Measurements from ENCODE around the gene WFDC1. TPM values are rescaled to one million over a fixed set of nuclear protein-coding genes. Genes with fewer than 3 reads are reported as not detected.

WFDC1 gene
- total and polyA plus RNA-seq, 4 donors: 6.5 to 14.8 (median 11.4) TPM

DNA sequence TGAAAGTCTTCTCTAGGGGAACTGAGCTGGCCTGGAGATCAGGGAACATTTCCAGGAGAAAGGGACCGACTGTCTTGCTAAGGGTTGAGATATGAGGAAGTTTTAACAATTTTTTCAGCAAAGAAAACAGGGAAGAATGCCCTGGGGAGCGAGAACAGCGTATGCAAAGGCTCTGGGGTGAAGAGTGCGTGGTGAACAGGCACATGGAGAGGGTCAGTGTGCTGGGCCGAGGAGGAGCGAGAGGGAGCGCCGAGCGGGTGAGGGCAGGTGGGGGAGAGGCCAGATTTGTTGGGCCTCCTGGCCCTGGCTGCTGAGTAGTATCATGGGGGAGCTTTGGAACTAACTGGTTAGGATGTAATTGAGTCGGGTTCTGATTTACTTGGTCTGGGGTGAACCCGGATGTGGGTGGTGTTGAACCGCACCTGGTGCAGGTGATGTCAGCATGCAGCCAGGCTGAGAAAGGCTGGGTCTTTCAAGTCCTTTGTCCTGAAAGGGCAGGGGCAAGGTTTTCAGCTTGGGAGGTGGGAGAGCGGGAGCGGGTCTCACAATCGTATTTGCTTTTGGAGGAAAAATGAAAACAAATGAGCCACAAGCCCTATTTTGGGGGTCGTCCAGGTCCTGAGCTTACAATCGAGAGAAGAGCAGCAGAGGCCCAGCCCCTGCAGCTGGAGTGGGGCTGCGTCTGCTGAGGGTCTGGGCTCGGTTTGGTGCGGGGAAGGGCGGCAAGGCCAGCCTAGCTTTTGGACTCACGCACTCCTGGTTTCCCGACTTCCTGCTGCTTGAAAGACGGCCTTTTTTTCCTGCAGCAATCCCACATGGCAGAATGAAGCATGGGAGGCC lies 11.1 kb upstream of the WFDC1 start:
- Histone ChIP-seq H3K9me3 (ENCODE audit: control insufficient read depth in 4 of 4, insufficient read depth in 3 of 4, low read length in 3 of 4) (peaks cover 0 to 3% (median 0%) of the 10 kb centered on the region in 4 donors), H3K36me3 (ENCODE audit: control insufficient read depth in 4 of 4, insufficient read depth in 4 of 4, low read length in 4 of 4) (no peaks in the 10 kb centered on the region), H3K27me3 (ENCODE audit: control insufficient read depth in 3 of 3, insufficient read depth in 3 of 3, low read length in 2 of 3) (no peaks in the 10 kb centered on the region), H3K4me3 (no peak overlapping the region), H3K9ac (ENCODE audit: insufficient read depth in 1 of 2, low read length in 2 of 2) (no peak overlapping the region), H3K27ac (ENCODE audit: low read depth in 1 of 2, low read length in 1 of 2) (peak overlapping the region in 1 of 2 donors; percentile 50), H3K4me1 (ENCODE audit: control insufficient read depth in 5 of 5, insufficient read depth in 5 of 5, low read length in 5 of 5) (peaks cover 0 to 24% (median 8%) of the 10 kb centered on the region in 5 donors)
- TF ChIP-seq, protein P1, sequence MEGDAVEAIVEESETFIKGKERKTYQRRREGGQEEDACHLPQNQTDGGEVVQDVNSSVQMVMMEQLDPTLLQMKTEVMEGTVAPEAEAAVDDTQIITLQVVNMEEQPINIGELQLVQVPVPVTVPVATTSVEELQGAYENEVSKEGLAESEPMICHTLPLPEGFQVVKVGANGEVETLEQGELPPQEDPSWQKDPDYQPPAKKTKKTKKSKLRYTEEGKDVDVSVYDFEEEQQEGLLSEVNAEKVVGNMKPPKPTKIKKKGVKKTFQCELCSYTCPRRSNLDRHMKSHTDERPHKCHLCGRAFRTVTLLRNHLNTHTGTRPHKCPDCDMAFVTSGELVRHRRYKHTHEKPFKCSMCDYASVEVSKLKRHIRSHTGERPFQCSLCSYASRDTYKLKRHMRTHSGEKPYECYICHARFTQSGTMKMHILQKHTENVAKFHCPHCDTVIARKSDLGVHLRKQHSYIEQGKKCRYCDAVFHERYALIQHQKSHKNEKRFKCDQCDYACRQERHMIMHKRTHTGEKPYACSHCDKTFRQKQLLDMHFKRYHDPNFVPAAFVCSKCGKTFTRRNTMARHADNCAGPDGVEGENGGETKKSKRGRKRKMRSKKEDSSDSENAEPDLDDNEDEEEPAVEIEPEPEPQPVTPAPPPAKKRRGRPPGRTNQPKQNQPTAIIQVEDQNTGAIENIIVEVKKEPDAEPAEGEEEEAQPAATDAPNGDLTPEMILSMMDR (IDR thresholded peaks at IDR 0.05; ENCODE audit: control extremely low read depth, extremely low read depth): no peak
- DNase-seq (peak in 1 of 3 donors; percentile 42), ATAC-seq (ENCODE audit: insufficient read depth, low FRiP score) (no peak)
- WGBS, 2 donors: 78 to 80% methylated on average over 24 of the region's 24 CpGs

DNA sequence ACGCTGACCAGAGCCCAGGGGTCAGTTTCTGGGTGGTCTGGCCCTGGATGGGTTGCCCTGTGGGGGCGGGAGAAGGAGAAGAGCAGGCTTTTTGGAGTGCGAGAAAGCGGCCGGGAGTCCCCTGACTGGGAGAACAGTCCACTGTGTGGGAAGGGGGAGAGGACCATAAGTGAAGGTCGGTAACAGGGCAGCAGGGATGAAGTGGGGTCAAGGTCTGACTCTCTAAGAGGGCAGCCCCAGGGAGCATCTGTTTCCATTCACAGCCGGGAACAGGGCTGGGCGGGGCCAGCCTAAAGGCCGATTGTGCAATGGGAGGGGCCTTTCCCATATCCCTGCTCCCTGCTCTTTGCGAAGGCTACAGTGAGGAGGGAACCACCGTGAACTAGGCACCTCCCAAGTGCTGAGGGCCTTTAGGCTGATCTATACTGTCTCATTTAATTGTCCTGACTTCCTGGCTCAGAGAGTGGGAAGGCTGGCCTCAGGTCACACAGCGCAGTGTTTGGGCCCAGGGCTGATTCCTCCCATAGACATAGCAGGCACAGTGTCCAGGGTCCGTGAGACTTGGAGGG lies 10.4 kb upstream of the WFDC1 start:
- peak; percentile 66 to 79 (median 67) for DNase-seq
- WGBS, 2 donors: 49 to 60% methylated on average over 13 of the region's 13 CpGs

DNA sequence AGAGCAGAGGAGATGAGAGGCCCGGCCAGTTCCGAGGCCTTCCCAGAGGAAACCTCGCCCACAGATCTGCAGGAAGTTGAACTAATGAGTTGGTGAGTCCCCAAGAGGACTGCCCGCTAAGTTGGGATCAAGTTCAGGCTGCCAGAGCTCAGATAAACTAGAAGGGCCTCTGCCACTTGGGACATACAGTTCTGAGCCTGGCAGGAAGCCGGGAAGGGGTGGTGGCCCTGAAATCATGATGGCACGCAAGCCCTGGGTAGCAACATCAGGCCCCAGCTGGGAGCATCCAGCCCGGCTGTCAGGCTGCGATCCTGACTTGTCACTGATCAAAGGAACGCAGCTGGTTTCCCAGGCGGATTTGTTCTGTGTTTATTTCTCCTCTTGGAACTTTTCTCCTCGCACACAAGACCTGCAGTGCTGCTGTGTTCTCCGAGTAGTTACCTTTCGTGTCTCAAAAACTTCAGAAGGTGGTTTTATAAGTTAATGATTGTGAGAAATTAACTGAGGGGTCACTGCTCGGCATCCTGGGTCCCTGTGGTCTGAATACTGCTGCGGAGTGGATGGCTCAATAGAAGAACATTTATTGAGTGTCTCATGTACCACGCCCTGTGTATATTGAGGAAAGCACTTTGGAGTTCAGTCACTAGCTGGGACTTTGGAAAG lies 8.0 kb upstream of the WFDC1 start:
- Histone ChIP-seq H3K27ac (ENCODE audit: low read depth in 1 of 2, low read length in 1 of 2) (peak overlapping the region in 1 of 2 donors; percentile 86), H3K4me1 (ENCODE audit: control insufficient read depth in 5 of 5, insufficient read depth in 5 of 5, low read length in 5 of 5) (peaks cover 0 to 24% (median 8%) of the 10 kb centered on the region in 5 donors), H3K9me3 (ENCODE audit: control insufficient read depth in 4 of 4, insufficient read depth in 3 of 4, low read length in 3 of 4) (peaks cover 0 to 3% (median 0%) of the 10 kb centered on the region in 4 donors), H3K27me3 (ENCODE audit: control insufficient read depth in 3 of 3, insufficient read depth in 3 of 3, low read length in 2 of 3) (no peaks in the 10 kb centered on the region), H3K36me3 (ENCODE audit: control insufficient read depth in 4 of 4, insufficient read depth in 4 of 4, low read length in 4 of 4) (no peaks in the 10 kb centered on the region), H3K4me3 (no peak overlapping the region), H3K9ac (ENCODE audit: insufficient read depth in 1 of 2, low read length in 2 of 2) (peak overlapping the region in 1 of 2 donors; percentile 34)
- DNase-seq: peak; percentile 84 to 89 (median 84)
- 47 to 64% methylated on average over 16 of the region's 16 CpGs for WGBS, 2 donors
- ATAC-seq (ENCODE audit: insufficient read depth, low FRiP score): no peak
- TF ChIP-seq, protein P1 (IDR thresholded peaks at IDR 0.05; ENCODE audit: control extremely low read depth, extremely low read depth): no peak

More for the DNA sequence above, 10.4 kb upstream of the WFDC1 start:
- Histone ChIP-seq H3K27me3 (ENCODE audit: control insufficient read depth in 3 of 3, insufficient read depth in 3 of 3, low read length in 2 of 3) (no peaks in the 10 kb centered on the region), H3K9me3 (ENCODE audit: control insufficient read depth in 4 of 4, insufficient read depth in 3 of 4, low read length in 3 of 4) (peaks cover 0 to 3% (median 0%) of the 10 kb centered on the region in 4 donors), H3K9ac (ENCODE audit: insufficient read depth in 1 of 2, low read length in 2 of 2) (no peak overlapping the region), H3K36me3 (ENCODE audit: control insufficient read depth in 4 of 4, insufficient read depth in 4 of 4, low read length in 4 of 4) (no peaks in the 10 kb centered on the region), H3K27ac (ENCODE audit: low read depth in 1 of 2, low read length in 1 of 2) (peak overlapping the region in 1 of 2 donors; percentile 50), H3K4me3 (no peak overlapping the region), H3K4me1 (ENCODE audit: control insufficient read depth in 5 of 5, insufficient read depth in 5 of 5, low read length in 5 of 5) (peaks cover 0 to 24% (median 8%) of the 10 kb centered on the region in 5 donors)
- no peak for ATAC-seq (ENCODE audit: insufficient read depth, low FRiP score)
- TF ChIP-seq, protein P1 (IDR thresholded peaks at IDR 0.05; ENCODE audit: control extremely low read depth, extremely low read depth): no peak
